ENCODE data around the gene UBE4B. TPM values are rescaled to one million over a fixed set of nuclear protein-coding genes. Genes with fewer than 3 reads are reported as not detected.
A peak's percentile ranks its signal among the peaks of the same experiment; 100 is the strongest.
"Not testable (repeated sequence)": the region's sequence is repeated elsewhere in the genome, so short reads cannot be mapped to it uniquely, and the experiment has no call there.

Gene UBE4B
- total and polyA plus RNA-seq, 10 of the 15 experiments (the other 5 are each of a cell fraction or from before 2014, with no cell fraction given) = 2.9 to 32.6 (median 20.7) TPM

DNA sequence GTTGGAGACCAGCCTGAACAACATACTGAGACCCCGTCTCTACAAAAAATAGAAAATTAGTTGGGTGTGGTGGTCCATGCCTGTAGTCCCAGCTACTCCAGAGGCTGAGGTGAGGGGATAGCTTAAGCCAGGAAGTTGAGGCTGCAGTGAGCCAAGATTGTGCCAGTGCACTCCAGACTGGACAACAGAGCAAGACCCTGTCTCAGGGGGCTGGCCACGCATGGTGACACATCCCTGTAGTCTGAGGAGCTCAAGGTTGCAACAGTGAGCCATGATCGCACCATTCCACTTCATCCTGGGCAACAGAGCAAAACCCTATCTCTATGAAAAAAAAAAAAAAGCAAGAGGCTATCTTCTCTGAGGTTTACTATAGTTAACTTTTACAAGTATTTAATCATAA is 12.7 kb upstream of the UBE4B start:
- no peaks in the 10 kb centered on the region for H3K9me3 ChIP-seq (replicated peaks; ENCODE audit: control insufficient read depth, insufficient read depth, low read length)
- H3K27me3 ChIP-seq (replicated peaks in 1 of 2; ENCODE audit: control insufficient read depth in 2 of 2, insufficient read depth in 2 of 2, low read length in 1 of 2) = no peaks in the 10 kb centered on the region
- no peaks in the 10 kb centered on the region for H3K36me3 ChIP-seq (ENCODE audit: control insufficient read depth in 2 of 2, insufficient read depth in 2 of 2, low read length in 1 of 2)
- no peak overlapping the region for H2AFZ ChIP-seq (ENCODE audit: control insufficient read depth, low read depth, low read length)
- intact Hi-C loops (cut with micrococcal nuclease; ENCODE audit: unreplicated experiment) (no loop called here), in situ Hi-C loops (cut with MboI) (loop anchor here (5.0 kb wide), 2 partner anchors 68 to 143 kb away; no protein-coding TSS in a partner anchor)
- no peak for ATAC-seq
- BruUV-seq (replicated peaks) = no TSS peak
- 54% methylated on average over 3 of the region's 3 CpGs for WGBS (ENCODE audit: insufficient coverage, insufficient replicate concordance, low lambda C conversion rate, missing lambda C conversion rate)
- H3K4me3 ChIP-seq = no peak overlapping the region
- SMC1A ChIA-PET (ENCODE audit: uncharacterized antibody, unreplicated experiment) = interaction anchor here (0.7 kb wide), 1 partner anchor 441 kb away, joined by 4 read pairs; no protein-coding TSS in a partner anchor
- H3K9ac ChIP-seq (ENCODE audit: control insufficient read depth, insufficient read depth, low read length) = no peak overlapping the region
- POLR2A ChIA-PET = interaction anchor here (0.6 kb wide), 2 partner anchors 103 to 1937 kb away, joined by 3 to 6 read pairs; no protein-coding TSS in a partner anchor
- TF ChIP-seq BACH1 (IDR thresholded peaks at IDR 0.05; ENCODE audit: borderline replicate concordance) (no peak), SP1 (IDR thresholded peaks at IDR 0.05; ENCODE audit: low read depth, low read length) (no peak), GATAD2B (conservative IDR thresholded peaks at IDR 0.05; ENCODE audit: low read depth) (no peak), NFXL1 (IDR thresholded peaks at IDR 0.05; ENCODE audit: borderline replicate concordance) (no peak)
- TF ChIP-seq, protein P1, sequence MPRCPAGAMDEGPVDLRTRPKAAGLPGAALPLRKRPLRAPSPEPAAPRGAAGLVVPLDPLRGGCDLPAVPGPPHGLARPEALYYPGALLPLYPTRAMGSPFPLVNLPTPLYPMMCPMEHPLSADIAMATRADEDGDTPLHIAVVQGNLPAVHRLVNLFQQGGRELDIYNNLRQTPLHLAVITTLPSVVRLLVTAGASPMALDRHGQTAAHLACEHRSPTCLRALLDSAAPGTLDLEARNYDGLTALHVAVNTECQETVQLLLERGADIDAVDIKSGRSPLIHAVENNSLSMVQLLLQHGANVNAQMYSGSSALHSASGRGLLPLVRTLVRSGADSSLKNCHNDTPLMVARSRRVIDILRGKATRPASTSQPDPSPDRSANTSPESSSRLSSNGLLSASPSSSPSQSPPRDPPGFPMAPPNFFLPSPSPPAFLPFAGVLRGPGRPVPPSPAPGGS (IDR thresholded peaks at IDR 0.05; ENCODE audit: borderline replicate concordance, insufficient read depth, low read depth, low read length, poor library complexity, severe bottlenecking) = peak; percentile 47
- RAD21 ChIA-PET (ENCODE audit: unreplicated experiment) = no interaction called here
- DNase-seq (ENCODE audit: low read depth, low spot score) = no peak
- H3K4me2 ChIP-seq (ENCODE audit: control insufficient read depth, insufficient read depth) = no peak overlapping the region
- CTCF ChIA-PET = interaction anchor here (0.9 kb wide), 1 partner anchor 70 kb away, joined by 3 read pairs; no protein-coding TSS in a partner anchor
- no peaks in the 10 kb centered on the region for H3K4me1 ChIP-seq (ENCODE audit: control insufficient read depth, insufficient read depth, low read length)
- FAIRE-seq = no peak
- H3K27ac ChIP-seq (ENCODE audit: control insufficient read depth, insufficient read depth) = no peak overlapping the region
- H3K79me2 ChIP-seq (ENCODE audit: control insufficient read depth, insufficient read depth, low read length) = no peaks in the 10 kb centered on the region
- no peaks in the 10 kb centered on the region for H4K20me1 ChIP-seq (ENCODE audit: control insufficient read depth, insufficient read depth)

DNA sequence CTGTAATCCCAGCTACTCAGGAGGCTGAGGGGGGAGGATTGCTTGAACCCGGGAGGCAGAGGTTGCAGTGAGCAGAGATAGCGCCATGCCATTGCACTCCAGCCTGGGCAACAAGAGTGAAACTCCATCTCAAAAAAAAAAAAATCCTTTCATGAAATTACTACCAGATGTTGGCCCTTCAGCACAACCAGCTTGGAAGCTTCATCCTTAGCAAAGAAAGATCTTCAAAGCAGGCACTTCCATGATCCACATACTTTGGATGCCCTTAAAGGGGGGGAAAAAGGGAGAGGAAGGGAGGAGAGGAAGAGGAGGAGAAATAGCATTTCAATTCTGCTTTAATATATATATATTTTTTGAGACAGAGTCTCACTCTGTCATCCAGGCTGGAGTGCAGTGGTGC is 12.1 kb upstream of the UBE4B start:
- H3K4me1 ChIP-seq (ENCODE audit: control insufficient read depth, insufficient read depth, low read length); H3K9me3 ChIP-seq (replicated peaks; ENCODE audit: control insufficient read depth, insufficient read depth, low read length); H2AFZ ChIP-seq (ENCODE audit: control insufficient read depth, low read depth, low read length); H3K27me3 ChIP-seq (replicated peaks in 1 of 2; ENCODE audit: control insufficient read depth in 2 of 2, insufficient read depth in 2 of 2, low read length in 1 of 2); DNase-seq (ENCODE audit: low read depth, low spot score); intact Hi-C loops (cut with micrococcal nuclease; ENCODE audit: unreplicated experiment); H3K79me2 ChIP-seq (ENCODE audit: control insufficient read depth, insufficient read depth, low read length); H3K36me3 ChIP-seq (ENCODE audit: control insufficient read depth in 2 of 2, insufficient read depth in 2 of 2, low read length in 1 of 2); ATAC-seq; H3K27ac ChIP-seq (ENCODE audit: control insufficient read depth, insufficient read depth); H4K20me1 ChIP-seq (ENCODE audit: control insufficient read depth, insufficient read depth); CTCF ChIA-PET; POLR2A ChIA-PET; RAD21 ChIA-PET (ENCODE audit: unreplicated experiment); H3K4me2 ChIP-seq (ENCODE audit: control insufficient read depth, insufficient read depth); BruUV-seq (replicated peaks); H3K9ac ChIP-seq (ENCODE audit: control insufficient read depth, insufficient read depth, low read length); FAIRE-seq; H3K4me3 ChIP-seq: not testable (repeated sequence)
- SMC1A ChIA-PET (ENCODE audit: uncharacterized antibody, unreplicated experiment) = interaction anchor here (0.7 kb wide), 1 partner anchor 442 kb away, joined by 4 read pairs; no protein-coding TSS in a partner anchor
- in situ Hi-C loops (cut with MboI) = loop anchor here (5.0 kb wide), 2 partner anchors 68 to 143 kb away; no protein-coding TSS in a partner anchor
- 75% methylated on average over 2 of the region's 2 CpGs for WGBS (ENCODE audit: insufficient coverage, insufficient replicate concordance, low lambda C conversion rate, missing lambda C conversion rate)

DNA sequence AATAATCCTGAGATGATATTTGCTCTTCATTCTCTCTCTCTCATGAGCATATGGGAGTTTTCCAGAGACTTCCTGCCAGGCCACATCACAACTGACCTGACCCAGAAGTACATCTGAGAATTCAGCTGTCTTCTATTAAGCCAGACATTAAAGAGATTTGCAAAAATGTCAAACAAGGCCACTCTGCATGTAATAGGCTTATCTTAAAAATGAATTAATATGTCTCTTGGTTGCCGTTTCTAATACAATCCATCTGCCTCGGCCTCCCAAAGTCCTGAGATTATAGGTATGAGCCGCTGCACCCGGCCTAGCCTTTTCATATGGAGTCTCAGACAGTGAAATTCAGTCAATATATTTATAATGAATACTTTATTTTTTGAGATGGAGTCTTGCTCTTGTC is 10.8 kb upstream of the UBE4B start:
- CTCF ChIA-PET; H3K4me1 ChIP-seq (ENCODE audit: control insufficient read depth, insufficient read depth, low read length); RAD21 ChIA-PET (ENCODE audit: unreplicated experiment); H3K9me3 ChIP-seq (replicated peaks; ENCODE audit: control insufficient read depth, insufficient read depth, low read length); DNase-seq (ENCODE audit: low read depth, low spot score); SMC1A ChIA-PET (ENCODE audit: uncharacterized antibody, unreplicated experiment); H3K36me3 ChIP-seq (ENCODE audit: control insufficient read depth in 2 of 2, insufficient read depth in 2 of 2, low read length in 1 of 2); H3K27me3 ChIP-seq (replicated peaks in 1 of 2; ENCODE audit: control insufficient read depth in 2 of 2, insufficient read depth in 2 of 2, low read length in 1 of 2); H4K20me1 ChIP-seq (ENCODE audit: control insufficient read depth, insufficient read depth); H3K27ac ChIP-seq (ENCODE audit: control insufficient read depth, insufficient read depth); BruUV-seq (replicated peaks); H3K4me2 ChIP-seq (ENCODE audit: control insufficient read depth, insufficient read depth); ATAC-seq; FAIRE-seq; H3K79me2 ChIP-seq (ENCODE audit: control insufficient read depth, insufficient read depth, low read length); H3K9ac ChIP-seq (ENCODE audit: control insufficient read depth, insufficient read depth, low read length); H3K4me3 ChIP-seq; intact Hi-C loops (cut with micrococcal nuclease; ENCODE audit: unreplicated experiment); H2AFZ ChIP-seq (ENCODE audit: control insufficient read depth, low read depth, low read length); POLR2A ChIA-PET: not testable (repeated sequence)
- in situ Hi-C loops (cut with MboI) = loop anchor here (5.0 kb wide), 2 partner anchors 70 to 145 kb away; no protein-coding TSS in a partner anchor
- WGBS (ENCODE audit: insufficient coverage, insufficient replicate concordance, low lambda C conversion rate, missing lambda C conversion rate) = 94% methylated on average over 4 of the region's 4 CpGs
